Neural progenitor cell (in vitro differentiated cells): Measurements from ENCODE around the gene RASGRF2. TPM values are rescaled to one million over a fixed set of nuclear protein-coding genes. Genes with fewer than 3 reads are reported as not detected.

Source experiments
- DNase-seq: peaks from one replicate; pipeline ENCODE4 v3.0.0-alpha.2; 2016; ENCODE audit warnings: low spot score
- H2AFZ ChIP-seq: fragments of 200-600 bp; sonication (generic); replicated peaks from 2 replicates; pipeline ENCODE4 v1.6.1; 2016; ENCODE audit warnings: antibody characterized with exemption
- H3F3A ChIP-seq: fragments of 200-600 bp; sonication (generic); 2 replicates; pipeline ENCODE4 v1.6.1; 2016; ENCODE audit warnings: antibody characterized with exemption, low read depth
- H3K27ac ChIP-seq: fragments of 200-600 bp; sonication (generic); 2 replicates; pipeline ENCODE4 v1.5.1; 2016; ENCODE audit warnings: mild to moderate bottlenecking
- H3K27me3 ChIP-seq: fragments of 200-600 bp; sonication (generic); 2 replicates; pipeline ENCODE4 v1.6.1; 2016; ENCODE audit warnings: mild to moderate bottlenecking, moderate library complexity
- H3K36me3 ChIP-seq: fragments of 200-600 bp; sonication (generic); 2 replicates; pipeline ENCODE4 v1.5.1; 2016
- H3K4me1 ChIP-seq: fragments of 200-600 bp; sonication (generic); 2 replicates; pipeline ENCODE4 v1.6.1; 2016; ENCODE audit warnings: mixed run types
- H3K4me2 ChIP-seq: fragments of 200-600 bp; sonication (generic); 2 replicates; pipeline ENCODE4 v1.6.1; 2016
- H3K4me3 ChIP-seq: fragments of 200-600 bp; sonication (generic); 2 replicates; pipeline ENCODE4 v1.5.1; 2016
- H3K79me2 ChIP-seq: fragments of 200-600 bp; sonication (generic); 2 replicates; pipeline ENCODE4 v1.6.1; 2016; ENCODE audit warnings: low read depth
- H3K9ac ChIP-seq: fragments of 200-600 bp; sonication (generic); 2 replicates; pipeline ENCODE4 v1.6.1; 2016
- H3K9me3 ChIP-seq: fragments of 200-600 bp; sonication (generic); 2 replicates; pipeline ENCODE4 v1.5.1; 2016; ENCODE audit warnings: low read depth
- H4K20me1 ChIP-seq: fragments of 200-600 bp; sonication (generic); 2 replicates; pipeline ENCODE4 v1.6.1; 2016; ENCODE audit warnings: low read depth
- H3K27ac Mint-ChIP-seq: 3 replicates; pipeline ENCODE4 v1.8.0; 2021; ENCODE audit warnings: mixed read lengths
- H3K27me3 Mint-ChIP-seq: 2 replicates; pipeline ENCODE4 v1.8.0; 2022; ENCODE audit warnings: low read depth, mild to moderate bottlenecking, inconsistent platforms, moderate library complexity, mixed read lengths; ENCODE audit not compliant: insufficient read depth
- H3K36me3 Mint-ChIP-seq: 3 replicates; pipeline ENCODE4 v1.8.0; 2021; ENCODE audit warnings: mixed read lengths
- H3K4me1 Mint-ChIP-seq: 3 replicates; pipeline ENCODE4 v1.8.0; 2021; ENCODE audit warnings: mixed read lengths
- H3K4me3 Mint-ChIP-seq: 3 replicates; pipeline ENCODE4 v1.8.0; 2021; ENCODE audit warnings: mild to moderate bottlenecking, moderate library complexity, mixed read lengths
- H3K9me3 Mint-ChIP-seq: 3 replicates; pipeline ENCODE4 v1.8.0; 2020; ENCODE audit warnings: mixed read lengths
- EZH2 ChIP-seq: fragments of 200-600 bp; sonication (generic); IDR thresholded peaks from 2 replicates; pipeline ENCODE4 v1.6.1; 2017; ENCODE audit warnings: antibody characterized with exemption, mild to moderate bottlenecking, moderate library complexity
- EZH2phosphoT487 ChIP-seq: fragments of 200-600 bp; sonication (generic); IDR thresholded peaks from 2 replicates; pipeline ENCODE4 v1.6.1; 2017; ENCODE audit warnings: antibody characterized with exemption
- total RNA-seq: library from RNA; depleted of rRNA; stranded (reverse); fragments of >200 nt; gene quantifications from 2 replicates; pipeline ENCODE4 v1.2.3, GENCODE V29; 2015; ENCODE audit warnings: low replicate concordance
- TF ChIP-seq, protein P1 (sequence below): fragments of 200-600 bp; sonication (generic); IDR thresholded peaks from 2 replicates; pipeline ENCODE4 v1.5.1; 2017; ENCODE audit warnings: antibody characterized with exemption, mild to moderate bottlenecking

The RASGRF2 gene
- total RNA-seq, 1 donor from 2014 or later: 0.15 TPM

DNA sequence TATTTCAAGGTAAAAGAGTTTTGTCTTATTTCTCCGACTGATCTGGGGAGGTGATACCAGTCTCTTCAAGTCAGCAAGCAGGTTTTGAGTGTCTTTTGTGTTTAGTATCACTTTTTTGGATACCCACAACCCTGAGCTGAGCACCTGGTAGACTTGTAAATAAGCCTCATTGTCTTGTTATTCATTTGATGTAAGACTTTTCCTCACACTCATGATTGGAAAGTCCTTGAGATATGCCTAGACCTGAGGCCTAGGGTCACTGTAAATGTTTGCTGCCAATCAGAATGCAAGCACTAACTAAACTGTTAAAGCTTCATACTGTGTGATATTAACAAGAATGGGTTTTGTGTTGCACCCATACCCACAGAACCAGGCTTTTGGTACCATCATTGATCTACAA is 172.2 kb downstream of the RASGRF2 start:
- no peak for DNase-seq
- Mint-ChIP-seq H3K36me3 (no peaks in the 10 kb centered on the region), H3K27me3 (peaks cover 2% of the 10 kb centered on the region), H3K4me3 (no peak overlapping the region), H3K4me1 (no peaks in the 10 kb centered on the region), H3K27ac (no peak overlapping the region), H3K9me3 (no peaks in the 10 kb centered on the region)
- no peak overlapping the region for H3K4me3 ChIP-seq
- no peaks in the 10 kb centered on the region for H3K27me3 ChIP-seq
- H4K20me1 ChIP-seq: no peaks in the 10 kb centered on the region
- no peaks in the 10 kb centered on the region for H3K4me1 ChIP-seq
- TF ChIP-seq EZH2: no peak
- TF ChIP-seq, protein P1, sequence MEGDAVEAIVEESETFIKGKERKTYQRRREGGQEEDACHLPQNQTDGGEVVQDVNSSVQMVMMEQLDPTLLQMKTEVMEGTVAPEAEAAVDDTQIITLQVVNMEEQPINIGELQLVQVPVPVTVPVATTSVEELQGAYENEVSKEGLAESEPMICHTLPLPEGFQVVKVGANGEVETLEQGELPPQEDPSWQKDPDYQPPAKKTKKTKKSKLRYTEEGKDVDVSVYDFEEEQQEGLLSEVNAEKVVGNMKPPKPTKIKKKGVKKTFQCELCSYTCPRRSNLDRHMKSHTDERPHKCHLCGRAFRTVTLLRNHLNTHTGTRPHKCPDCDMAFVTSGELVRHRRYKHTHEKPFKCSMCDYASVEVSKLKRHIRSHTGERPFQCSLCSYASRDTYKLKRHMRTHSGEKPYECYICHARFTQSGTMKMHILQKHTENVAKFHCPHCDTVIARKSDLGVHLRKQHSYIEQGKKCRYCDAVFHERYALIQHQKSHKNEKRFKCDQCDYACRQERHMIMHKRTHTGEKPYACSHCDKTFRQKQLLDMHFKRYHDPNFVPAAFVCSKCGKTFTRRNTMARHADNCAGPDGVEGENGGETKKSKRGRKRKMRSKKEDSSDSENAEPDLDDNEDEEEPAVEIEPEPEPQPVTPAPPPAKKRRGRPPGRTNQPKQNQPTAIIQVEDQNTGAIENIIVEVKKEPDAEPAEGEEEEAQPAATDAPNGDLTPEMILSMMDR: no peak
- TF ChIP-seq EZH2phosphoT487: no peak
- no peak overlapping the region for H3K4me2 ChIP-seq
- H3K9me3 ChIP-seq: no peaks in the 10 kb centered on the region
- no peaks in the 10 kb centered on the region for H3K36me3 ChIP-seq
- no peaks in the 10 kb centered on the region for H3F3A ChIP-seq
- H3K79me2 ChIP-seq: no peaks in the 10 kb centered on the region
- H3K9ac ChIP-seq: no peak overlapping the region
- H2AFZ ChIP-seq: no peak overlapping the region
- H3K27ac ChIP-seq: no peak overlapping the region

DNA sequence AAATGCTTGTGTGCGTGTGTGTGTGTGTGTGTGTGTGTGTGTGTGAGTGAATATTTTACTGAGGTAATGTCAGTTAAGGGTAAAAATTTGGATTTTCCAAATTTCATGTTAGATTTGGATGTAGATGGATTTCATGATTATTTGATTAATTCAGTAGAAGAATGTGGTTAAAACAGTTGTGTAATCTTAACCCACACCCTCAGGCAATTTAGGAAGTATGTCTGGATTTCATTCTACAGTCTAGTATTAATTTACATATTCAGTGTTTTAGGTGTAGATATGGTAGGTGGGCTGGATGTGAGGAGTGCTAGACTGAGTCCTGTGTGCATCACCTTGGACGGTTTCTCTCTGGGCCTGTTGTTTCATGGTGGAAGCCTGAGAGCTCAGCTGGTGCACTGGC is 173.9 kb downstream of the RASGRF2 start:
- no peaks in the 10 kb centered on the region for H3K36me3 Mint-ChIP-seq
- H3K27me3 ChIP-seq: no peaks in the 10 kb centered on the region
- H3K79me2 ChIP-seq: no peaks in the 10 kb centered on the region
- H3K4me3 ChIP-seq: no peak overlapping the region
- H3K9ac ChIP-seq: no peak overlapping the region
- no peaks in the 10 kb centered on the region for H3K9me3 Mint-ChIP-seq
- H3K27ac Mint-ChIP-seq: no peak overlapping the region
- no peak overlapping the region for H3K4me2 ChIP-seq
- no peak overlapping the region for H2AFZ ChIP-seq
- H3K27ac ChIP-seq: no peak overlapping the region
- no peaks in the 10 kb centered on the region for H3K4me1 ChIP-seq
- H3K36me3 ChIP-seq: no peaks in the 10 kb centered on the region
- H3K9me3 ChIP-seq: no peaks in the 10 kb centered on the region
- DNase-seq: no peak
- no peaks in the 10 kb centered on the region for H3F3A ChIP-seq
- peaks cover 2% of the 10 kb centered on the region for H3K27me3 Mint-ChIP-seq
- H4K20me1 ChIP-seq: no peaks in the 10 kb centered on the region
- H3K4me1 Mint-ChIP-seq: no peaks in the 10 kb centered on the region
- TF ChIP-seq EZH2phosphoT487: no peak
- TF ChIP-seq, protein P1: no peak
- no peak for TF ChIP-seq EZH2
- H3K4me3 Mint-ChIP-seq: no peak overlapping the region

DNA sequence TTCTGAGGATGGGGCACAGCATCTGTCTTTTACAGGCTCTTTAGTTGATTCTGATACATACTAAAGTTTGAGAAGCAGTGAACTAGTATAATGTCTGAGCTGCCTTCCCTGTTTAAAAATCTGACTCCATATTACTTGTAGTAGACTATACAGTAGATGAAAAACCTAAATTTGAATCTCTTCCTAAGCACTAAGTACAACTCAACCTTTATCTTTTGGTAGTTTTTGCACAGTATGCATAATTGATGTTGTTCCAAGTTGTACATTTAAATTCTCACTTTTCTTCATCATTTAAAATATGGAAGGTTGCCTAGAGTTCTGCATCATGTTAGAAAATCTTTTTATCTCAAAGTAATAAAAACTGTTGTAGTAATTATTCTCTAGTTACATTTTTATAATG is 174.4 kb downstream of the RASGRF2 start:
- Histone ChIP-seq H3K4me3 (no peak overlapping the region), H3K9me3 (no peaks in the 10 kb centered on the region), H2AFZ (no peak overlapping the region), H4K20me1 (no peaks in the 10 kb centered on the region), H3K36me3 (no peaks in the 10 kb centered on the region), H3K79me2 (no peaks in the 10 kb centered on the region), H3K27me3 (no peaks in the 10 kb centered on the region), H3F3A (no peaks in the 10 kb centered on the region), H3K27ac (no peak overlapping the region), H3K4me2 (no peak overlapping the region), H3K9ac (no peak overlapping the region), H3K4me1 (no peaks in the 10 kb centered on the region)
- no peak for TF ChIP-seq EZH2phosphoT487
- TF ChIP-seq, protein P1: no peak
- TF ChIP-seq EZH2: no peak
- no peak overlapping the region for H3K4me3 Mint-ChIP-seq
- H3K9me3 Mint-ChIP-seq: no peaks in the 10 kb centered on the region
- DNase-seq: no peak
- no peaks in the 10 kb centered on the region for H3K36me3 Mint-ChIP-seq
- no peak overlapping the region for H3K27ac Mint-ChIP-seq
- no peaks in the 10 kb centered on the region for H3K4me1 Mint-ChIP-seq
- H3K27me3 Mint-ChIP-seq: peaks cover 2% of the 10 kb centered on the region

DNA sequence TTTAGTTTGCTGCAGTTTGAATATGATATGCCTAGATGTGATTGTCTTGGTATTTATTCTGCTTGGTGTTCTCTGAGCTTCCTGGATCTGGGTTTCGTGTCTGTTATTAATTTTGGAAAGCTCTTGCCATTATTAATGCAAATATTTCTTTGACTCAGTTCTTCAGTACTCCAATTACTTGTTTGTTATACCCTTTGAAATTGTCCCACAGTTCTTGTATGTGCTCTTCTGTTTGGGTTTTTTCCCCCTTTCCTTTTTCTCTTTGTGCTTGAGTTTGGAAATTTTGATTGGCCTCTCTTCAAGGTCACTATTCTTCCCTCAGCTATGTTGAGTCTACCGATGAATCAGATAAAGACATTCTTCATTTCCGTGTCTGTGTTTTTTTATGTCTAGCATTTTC is 176.4 kb downstream of the RASGRF2 start:
- Histone ChIP-seq H3F3A (no peaks in the 10 kb centered on the region), H3K9me3 (no peaks in the 10 kb centered on the region), H3K4me3 (no peak overlapping the region), H3K9ac (no peak overlapping the region), H2AFZ (no peak overlapping the region), H3K27me3 (no peaks in the 10 kb centered on the region), H3K36me3 (no peaks in the 10 kb centered on the region), H3K27ac (no peak overlapping the region), H3K79me2 (no peaks in the 10 kb centered on the region), H3K4me1 (no peaks in the 10 kb centered on the region), H4K20me1 (no peaks in the 10 kb centered on the region), H3K4me2 (no peak overlapping the region)
- H3K27me3 Mint-ChIP-seq: no peaks in the 10 kb centered on the region
- no peaks in the 10 kb centered on the region for H3K36me3 Mint-ChIP-seq
- H3K4me3 Mint-ChIP-seq: no peak overlapping the region
- no peak overlapping the region for H3K27ac Mint-ChIP-seq
- peaks cover 9% of the 10 kb centered on the region for H3K4me1 Mint-ChIP-seq
- TF ChIP-seq, protein P1: no peak
- no peak for TF ChIP-seq EZH2phosphoT487
- DNase-seq: no peak
- H3K9me3 Mint-ChIP-seq: no peaks in the 10 kb centered on the region
